Lung (tissue), 12 donors: ENCODE results near the gene PPP2R3B. TPM values are rescaled to one million over a fixed set of nuclear protein-coding genes. Genes with fewer than 3 reads are reported as not detected.

Source experiments
- ATAC-seq: fragments of 200-7000 bp; cut with Tn5 transposase; one replicate; pipeline ENCODE4 v1.9.1; 2020; ENCODE audit warnings: moderate number of reproducible peaks; ENCODE audit not compliant: insufficient read depth, low FRiP score
- DNase-seq, 3 donors: peaks; one replicate each; pipeline ENCODE4 v3.0.0-alpha.2; 2013 to 2017
- H3K27ac ChIP-seq, 2 donors: one replicate each; pipeline ENCODE4 v1.5.1; 2013; ENCODE audit warnings: mild to moderate bottlenecking in 2 of 2, moderate library complexity in 2 of 2, control low read depth in 1 of 2, inconsistent platforms in 1 of 2, low read depth in 1 of 2, low read length in 1 of 2
- H3K27me3 ChIP-seq, 3 donors: one replicate each; pipeline ENCODE4 v1.5.1; 2013; ENCODE audit warnings: low read length in 2 of 3; ENCODE audit not compliant: control insufficient read depth in 3 of 3, insufficient read depth in 3 of 3
- H3K36me3 ChIP-seq, 4 donors: one replicate each; pipeline ENCODE4 v1.5.1; 2013; ENCODE audit warnings: low read length in 4 of 4, mild to moderate bottlenecking in 1 of 4, moderate library complexity in 1 of 4; ENCODE audit not compliant: control insufficient read depth in 4 of 4, insufficient read depth in 4 of 4
- H3K4me1 ChIP-seq, 5 donors: one replicate each; pipeline ENCODE4 v1.5.1; 2013; ENCODE audit warnings: low read length in 5 of 5, mild to moderate bottlenecking in 2 of 5, moderate library complexity in 1 of 5; ENCODE audit not compliant: control insufficient read depth in 5 of 5, insufficient read depth in 5 of 5
- H3K4me3 ChIP-seq: one replicate; pipeline ENCODE4 v1.5.1; 2013; ENCODE audit warnings: mild to moderate bottlenecking, control low read depth, moderate library complexity
- H3K9ac ChIP-seq, 2 donors: one replicate each; pipeline ENCODE4 v1.5.1; 2013; ENCODE audit warnings: low read length in 2 of 2, control low read depth in 1 of 2; ENCODE audit not compliant: insufficient read depth in 1 of 2
- H3K9me3 ChIP-seq, 4 donors: one replicate each; pipeline ENCODE4 v1.5.1; 2013; ENCODE audit warnings: low read length in 3 of 4, mild to moderate bottlenecking in 1 of 4, moderate library complexity in 1 of 4; ENCODE audit not compliant: control insufficient read depth in 4 of 4, insufficient read depth in 3 of 4
- CTCF ChIP-seq: IDR thresholded peaks from 2 replicates; pipeline ENCODE4 v1.5.1; 2012; ENCODE audit warnings: mild to moderate bottlenecking; ENCODE audit errors: control extremely low read depth, extremely low read depth
- WGBS, 2 donors: extraction: QIAGEN DNeasy Blood & Tissue Kit; methylation state at CpG; one replicate each; pipeline ENCODE4 v1.1.7; 2013; 5-methylcytosine and 5-hydroxymethylcytosine counted together
- polyA plus RNA-seq, 2 donors: library from polyadenylated mRNA; stranded (reverse); fragments of 200-250 nt; gene quantifications; one replicate each; pipeline ENCODE4 v1.2.1, GENCODE V29; 2013
- total RNA-seq, 2 donors: library from RNA; depleted of rRNA in 1 of 2; stranded (reverse); fragments of >200 nt in 1 of 2; gene quantifications; one replicate each; pipeline ENCODE4 v1.2.1, GENCODE V29; 2014 to 2021
- donor health status: control.
- donor health status: control.
- donor health status: Bipolar disorder and iron deficiency.
- donor health status: healthy.
- donor health status: DM: yes; HTN: yes; CAD: no.

PPP2R3B gene
- total and polyA plus RNA-seq, 4 donors: 7.8 to 21.0 (median 15.6) TPM

GRCh38 chrX:405149-405548 is 18.4 kb upstream of the PPP2R3B start:
- Histone ChIP-seq H3K9ac (no peak overlapping the region), H3K27ac (no peak overlapping the region), H3K36me3 (no peaks in the 10 kb centered on the region), H3K27me3 (no peaks in the 10 kb centered on the region), H3K4me1 (no peaks in the 10 kb centered on the region), H3K9me3 (no peaks in the 10 kb centered on the region), H3K4me3 (no peak overlapping the region)
- no peak for TF ChIP-seq CTCF
- ATAC-seq: no peak
- no peak for DNase-seq
- WGBS, 2 donors: 94 to 95% methylated on average over 5 of the region's 5 CpGs

- H3K27me3 ChIP-seq: no peaks in the 10 kb centered on the region
- H3K4me3 ChIP-seq: no peak overlapping the region
- no peak overlapping the region for H3K27ac ChIP-seq
- 89 to 91% methylated on average over 10 of the region's 10 CpGs for WGBS, 2 donors
- H3K36me3 ChIP-seq: no peaks in the 10 kb centered on the region
- ATAC-seq (no peak), DNase-seq (no peak)
- no peak overlapping the region for H3K9ac ChIP-seq
- H3K4me1 ChIP-seq: no peaks in the 10 kb centered on the region
- no peak for TF ChIP-seq CTCF
- H3K9me3 ChIP-seq: no peaks in the 10 kb centered on the region
These were observed 17.9 kb upstream of the PPP2R3B start for GRCh38 chrX:404656-405055.

DNA sequence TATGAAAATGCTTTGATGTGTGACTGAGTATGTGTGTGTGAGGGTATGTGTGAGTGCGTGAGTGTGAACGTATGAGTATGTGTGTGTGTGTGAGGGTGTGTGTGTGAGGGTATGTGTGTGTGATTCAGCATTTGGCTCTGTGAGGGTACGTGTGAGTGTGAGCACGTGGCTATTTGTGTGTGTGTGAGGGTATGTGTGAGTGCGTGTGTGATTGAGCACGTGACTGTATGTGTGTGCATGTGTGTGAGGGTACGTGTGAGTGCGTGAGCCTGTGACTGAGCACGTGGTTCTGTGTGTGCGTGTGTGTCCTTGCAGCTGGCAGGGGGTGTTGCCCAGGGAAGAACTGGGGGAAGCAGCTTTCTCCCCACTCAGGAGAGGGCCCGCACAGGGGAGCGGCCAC is 16.1 kb upstream of the PPP2R3B start:
- Histone ChIP-seq H3K27me3 (no peaks in the 10 kb centered on the region), H3K4me3 (no peak overlapping the region), H3K36me3 (no peaks in the 10 kb centered on the region), H3K9ac (no peak overlapping the region), H3K27ac (no peak overlapping the region), H3K9me3 (no peaks in the 10 kb centered on the region), H3K4me1 (no peaks in the 10 kb centered on the region)
- 87 to 89% methylated on average over 12 of the region's 12 CpGs for WGBS, 2 donors
- ATAC-seq: no peak
- no peak for DNase-seq
- TF ChIP-seq CTCF: no peak

- ATAC-seq: no peak
- Histone ChIP-seq H3K9me3 (no peaks in the 10 kb centered on the region), H3K27ac (no peak overlapping the region), H3K4me1 (no peaks in the 10 kb centered on the region), H3K4me3 (no peak overlapping the region), H3K36me3 (no peaks in the 10 kb centered on the region), H3K27me3 (no peaks in the 10 kb centered on the region), H3K9ac (no peak overlapping the region)
- DNase-seq: no peak
- WGBS, 2 donors: 91% methylated on average over 15 of the region's 15 CpGs
- no peak for TF ChIP-seq CTCF
These were observed 13.6 kb upstream of the PPP2R3B start for GRCh38 chrX:400258-400657.
